ENCODE results near the gene ADM.

ADM gene

DNA sequence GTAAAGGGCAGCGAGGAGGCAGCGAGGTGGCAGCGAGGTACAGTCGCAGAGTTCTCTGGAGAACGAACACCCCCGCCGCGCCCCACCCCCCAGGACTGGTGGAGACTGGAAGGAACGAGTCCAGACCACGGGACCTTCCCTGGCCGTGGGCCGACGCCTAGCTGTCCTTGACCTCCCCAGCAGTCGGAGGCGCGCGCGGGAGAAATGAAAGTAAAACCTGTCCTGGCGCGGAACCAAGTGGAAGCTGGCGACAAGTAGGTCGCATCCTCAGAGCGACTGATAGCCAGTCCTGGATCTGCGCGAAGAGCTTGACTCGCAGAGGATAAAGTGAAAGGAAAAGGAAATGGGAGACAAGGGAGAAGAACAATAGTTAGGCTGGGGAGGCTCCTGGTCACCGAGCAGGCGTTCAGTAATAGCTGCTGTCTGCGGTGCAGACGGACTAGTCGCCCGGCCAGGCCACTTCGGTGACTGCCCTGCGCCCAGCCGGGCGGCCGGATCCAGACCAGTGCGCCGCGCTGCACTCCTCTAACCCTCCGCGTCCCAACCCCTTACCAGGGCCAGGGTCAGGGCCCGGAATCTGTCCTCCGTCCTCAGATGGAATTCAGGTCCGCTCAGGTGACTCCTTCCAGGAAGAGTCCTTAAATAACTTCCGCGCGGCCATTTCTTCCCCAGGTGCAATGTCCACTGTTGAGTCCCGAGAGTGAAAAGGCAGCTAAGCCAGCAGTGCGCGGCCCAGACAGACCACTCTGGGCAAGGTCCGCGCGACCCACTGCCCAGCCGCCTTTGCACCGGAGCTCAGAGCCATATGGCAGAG lies 1.9 kb upstream of the ADM start:
- TF ChIP-seq, protein P1, sequence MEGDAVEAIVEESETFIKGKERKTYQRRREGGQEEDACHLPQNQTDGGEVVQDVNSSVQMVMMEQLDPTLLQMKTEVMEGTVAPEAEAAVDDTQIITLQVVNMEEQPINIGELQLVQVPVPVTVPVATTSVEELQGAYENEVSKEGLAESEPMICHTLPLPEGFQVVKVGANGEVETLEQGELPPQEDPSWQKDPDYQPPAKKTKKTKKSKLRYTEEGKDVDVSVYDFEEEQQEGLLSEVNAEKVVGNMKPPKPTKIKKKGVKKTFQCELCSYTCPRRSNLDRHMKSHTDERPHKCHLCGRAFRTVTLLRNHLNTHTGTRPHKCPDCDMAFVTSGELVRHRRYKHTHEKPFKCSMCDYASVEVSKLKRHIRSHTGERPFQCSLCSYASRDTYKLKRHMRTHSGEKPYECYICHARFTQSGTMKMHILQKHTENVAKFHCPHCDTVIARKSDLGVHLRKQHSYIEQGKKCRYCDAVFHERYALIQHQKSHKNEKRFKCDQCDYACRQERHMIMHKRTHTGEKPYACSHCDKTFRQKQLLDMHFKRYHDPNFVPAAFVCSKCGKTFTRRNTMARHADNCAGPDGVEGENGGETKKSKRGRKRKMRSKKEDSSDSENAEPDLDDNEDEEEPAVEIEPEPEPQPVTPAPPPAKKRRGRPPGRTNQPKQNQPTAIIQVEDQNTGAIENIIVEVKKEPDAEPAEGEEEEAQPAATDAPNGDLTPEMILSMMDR (IDR thresholded peaks at IDR 0.05): no peak

DNA sequence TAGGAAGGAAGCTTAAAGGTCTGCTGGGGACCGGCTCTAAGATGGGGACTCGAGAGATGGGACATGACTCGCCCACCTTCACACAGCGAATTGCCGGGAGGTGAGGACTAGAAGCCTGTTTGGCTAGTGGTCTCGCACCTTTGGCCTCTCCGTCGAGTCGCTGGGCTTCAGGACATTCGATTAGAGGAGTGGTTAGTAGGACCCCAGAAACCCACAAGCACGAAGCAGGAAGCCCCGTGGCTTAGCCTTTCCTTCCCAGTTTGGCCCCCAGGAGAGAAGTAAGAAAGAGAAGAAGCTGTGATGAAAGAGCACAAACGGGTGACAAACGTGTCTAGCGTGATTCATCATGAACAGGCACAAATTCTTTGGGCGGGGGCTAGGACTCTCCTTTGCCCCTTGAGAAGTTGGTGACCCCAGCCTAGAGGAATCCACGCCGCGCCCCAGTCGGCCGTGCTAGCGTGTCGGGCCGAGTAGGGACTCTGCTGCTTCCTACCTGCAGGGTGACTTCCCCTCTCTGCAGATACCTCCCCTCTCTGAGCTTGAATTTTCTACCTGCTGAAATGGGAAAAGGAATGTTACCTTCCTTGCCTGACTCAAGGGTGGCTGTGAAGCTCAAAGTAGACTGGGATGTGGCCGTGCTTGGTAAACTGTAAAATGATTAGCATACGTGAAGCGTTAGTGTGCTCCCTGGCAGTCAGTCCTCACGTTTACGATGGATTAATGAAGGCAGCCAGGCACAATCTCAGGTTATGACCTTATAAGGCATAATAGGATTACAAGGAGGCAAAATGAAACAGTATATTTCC lies 1.1 kb upstream of the ADM start:
- TF ChIP-seq, protein P1 (IDR thresholded peaks at IDR 0.05): no peak

DNA sequence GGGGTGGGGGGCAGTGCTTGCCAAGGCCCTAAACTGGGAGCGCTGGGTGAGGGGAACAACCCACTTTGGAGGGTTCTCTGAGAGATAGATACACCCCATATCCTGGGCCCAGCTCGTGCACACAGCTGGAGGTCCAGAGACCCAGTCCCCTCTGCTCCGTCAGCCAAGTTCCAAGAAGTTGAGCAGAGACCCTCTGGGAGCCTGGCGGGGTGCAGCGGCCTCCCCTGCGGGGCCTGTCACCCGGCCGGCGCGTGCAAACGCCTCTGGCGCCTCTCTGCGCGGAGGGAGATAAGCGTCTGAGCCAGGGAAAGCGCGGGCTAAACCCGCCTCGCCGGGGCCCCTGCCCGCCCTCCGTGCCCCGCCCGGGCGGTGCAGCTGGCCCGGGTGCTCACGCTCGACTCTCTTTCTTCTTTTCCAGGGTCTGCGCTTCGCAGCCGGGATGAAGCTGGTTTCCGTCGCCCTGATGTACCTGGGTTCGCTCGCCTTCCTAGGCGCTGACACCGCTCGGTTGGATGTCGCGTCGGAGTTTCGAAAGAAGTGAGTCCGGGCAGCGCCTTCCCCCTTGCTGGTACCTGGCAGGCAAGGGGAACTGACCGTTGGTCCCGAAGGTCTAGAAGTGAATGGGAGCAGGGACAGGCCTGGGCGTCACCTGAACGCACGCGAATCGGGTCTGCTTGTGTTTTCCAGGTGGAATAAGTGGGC lies 540 bp downstream of the ADM start:
- TF ChIP-seq, protein P1 (IDR thresholded peaks at IDR 0.05): no peak

DNA sequence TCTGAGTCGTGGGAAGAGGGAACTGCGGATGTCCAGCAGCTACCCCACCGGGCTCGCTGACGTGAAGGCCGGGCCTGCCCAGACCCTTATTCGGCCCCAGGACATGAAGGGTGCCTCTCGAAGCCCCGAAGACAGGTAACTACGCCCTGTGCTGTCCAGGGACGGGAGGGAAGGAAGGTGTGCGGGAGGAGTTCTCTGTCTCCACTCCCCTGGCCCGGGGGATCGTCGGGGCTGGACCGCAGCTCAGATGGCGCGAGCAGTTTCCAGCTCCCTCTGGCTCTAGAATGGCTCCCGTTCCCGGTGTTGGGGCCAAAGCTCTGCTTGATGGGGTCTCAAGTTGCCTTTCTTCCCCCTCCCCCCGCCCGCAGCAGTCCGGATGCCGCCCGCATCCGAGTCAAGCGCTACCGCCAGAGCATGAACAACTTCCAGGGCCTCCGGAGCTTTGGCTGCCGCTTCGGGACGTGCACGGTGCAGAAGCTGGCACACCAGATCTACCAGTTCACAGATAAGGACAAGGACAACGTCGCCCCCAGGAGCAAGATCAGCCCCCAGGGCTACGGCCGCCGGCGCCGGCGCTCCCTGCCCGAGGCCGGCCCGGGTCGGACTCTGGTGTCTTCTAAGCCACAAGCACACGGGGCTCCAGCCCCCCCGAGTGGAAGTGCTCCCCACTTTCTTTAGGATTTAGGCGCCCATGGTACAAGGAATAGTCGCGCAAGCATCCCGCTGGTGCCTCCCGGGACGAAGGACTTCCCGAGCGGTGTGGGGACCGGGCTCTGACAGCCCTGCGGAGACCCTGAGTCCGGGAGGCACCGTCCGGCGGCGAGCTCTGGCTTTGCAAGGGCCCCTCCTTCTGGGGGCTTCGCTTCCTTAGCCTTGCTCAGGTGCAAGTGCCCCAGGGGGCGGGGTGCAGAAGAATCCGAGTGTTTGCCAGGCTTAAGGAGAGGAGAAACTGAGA lies 1.4 kb downstream of the ADM start:
- TF ChIP-seq, protein P1 (IDR thresholded peaks at IDR 0.05): no peak

DNA sequence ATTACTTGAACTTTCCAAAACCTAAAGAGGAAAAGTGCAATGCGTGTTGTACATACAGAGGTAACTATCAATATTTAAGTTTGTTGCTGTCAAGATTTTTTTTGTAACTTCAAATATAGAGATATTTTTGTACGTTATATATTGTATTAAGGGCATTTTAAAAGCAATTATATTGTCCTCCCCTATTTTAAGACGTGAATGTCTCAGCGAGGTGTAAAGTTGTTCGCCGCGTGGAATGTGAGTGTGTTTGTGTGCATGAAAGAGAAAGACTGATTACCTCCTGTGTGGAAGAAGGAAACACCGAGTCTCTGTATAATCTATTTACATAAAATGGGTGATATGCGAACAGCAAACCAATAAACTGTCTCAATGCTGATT lies 2.1 kb downstream of the ADM start:
- TF ChIP-seq, protein P1 (IDR thresholded peaks at IDR 0.05): no peak

DNA sequence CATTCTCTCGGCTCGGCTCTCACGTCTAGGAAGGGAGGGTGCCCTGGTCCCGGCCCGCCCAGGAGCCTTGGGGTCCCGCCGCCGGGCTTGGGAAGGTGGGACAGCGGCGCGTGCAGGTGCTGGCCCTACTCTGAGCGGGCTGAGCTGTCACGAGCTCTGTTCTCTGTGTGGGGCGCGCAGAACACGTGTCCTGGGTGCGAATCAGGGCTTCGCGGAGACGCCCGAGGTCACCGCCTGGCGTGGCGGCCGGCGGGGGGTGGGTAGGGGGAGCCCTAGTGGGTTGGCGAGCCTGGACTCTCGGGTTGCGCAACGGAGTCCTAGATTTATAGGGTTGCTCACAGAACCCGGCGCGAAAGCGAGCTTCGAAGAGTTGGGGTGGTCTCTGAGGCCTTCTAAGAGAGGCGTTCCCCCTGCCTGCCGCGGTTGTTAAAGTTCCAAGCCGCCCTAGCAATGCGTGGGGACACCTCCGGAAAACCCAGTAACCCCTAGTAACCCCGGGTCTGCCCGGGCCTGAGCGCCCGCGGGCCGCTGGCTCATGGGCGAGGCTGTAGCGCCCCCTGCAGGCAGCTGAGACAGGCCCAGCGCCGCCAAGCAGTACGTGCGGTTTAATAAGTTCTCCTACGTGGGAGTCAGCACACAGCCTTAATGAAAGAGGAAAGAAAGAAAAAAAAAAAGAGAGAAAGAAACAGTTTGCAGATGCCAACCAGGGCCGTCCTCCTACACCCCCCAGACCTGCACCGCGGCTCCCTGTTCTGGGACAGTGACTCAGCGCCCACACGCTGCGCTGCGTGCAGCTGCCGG lies 2.7 kb downstream of the ADM start:
- TF ChIP-seq, protein P1 (IDR thresholded peaks at IDR 0.05): peak; percentile 97
